Neural cell (in vitro differentiated cells): ENCODE measurements around the gene YAF2.

Experiments
- EP300 ChIP-seq: fragments of 450-650 bp; conservative IDR thresholded peaks from 2 replicates; pipeline ENCODE4 v1.6.1; 2014; ENCODE audit warnings: antibody characterized with exemption, mild to moderate bottlenecking, moderate library complexity; ENCODE audit not compliant: poor library complexity, severe bottlenecking
- POLR2AphosphoS5 ChIP-seq: IDR thresholded peaks from 2 replicates; pipeline ENCODE4 v1.6.1; 2012
- RAD21 ChIP-seq: fragments of 450-650 bp; conservative IDR thresholded peaks from 2 replicates; pipeline ENCODE4 v1.6.1; 2014; ENCODE audit warnings: antibody characterized with exemption, mild to moderate bottlenecking, moderate library complexity
- TF ChIP-seq, protein P1 (sequence below): IDR thresholded peaks from 2 replicates; pipeline ENCODE4 v1.6.1; 2012; ENCODE audit warnings: borderline replicate concordance
- TF ChIP-seq, protein P2 (sequence below): fragments of 450-650 bp; IDR thresholded peaks from 2 replicates; pipeline ENCODE4 v1.5.1; 2014; ENCODE audit warnings: antibody characterized with exemption, mild to moderate bottlenecking, moderate library complexity; ENCODE audit not compliant: poor library complexity, severe bottlenecking

DNA sequence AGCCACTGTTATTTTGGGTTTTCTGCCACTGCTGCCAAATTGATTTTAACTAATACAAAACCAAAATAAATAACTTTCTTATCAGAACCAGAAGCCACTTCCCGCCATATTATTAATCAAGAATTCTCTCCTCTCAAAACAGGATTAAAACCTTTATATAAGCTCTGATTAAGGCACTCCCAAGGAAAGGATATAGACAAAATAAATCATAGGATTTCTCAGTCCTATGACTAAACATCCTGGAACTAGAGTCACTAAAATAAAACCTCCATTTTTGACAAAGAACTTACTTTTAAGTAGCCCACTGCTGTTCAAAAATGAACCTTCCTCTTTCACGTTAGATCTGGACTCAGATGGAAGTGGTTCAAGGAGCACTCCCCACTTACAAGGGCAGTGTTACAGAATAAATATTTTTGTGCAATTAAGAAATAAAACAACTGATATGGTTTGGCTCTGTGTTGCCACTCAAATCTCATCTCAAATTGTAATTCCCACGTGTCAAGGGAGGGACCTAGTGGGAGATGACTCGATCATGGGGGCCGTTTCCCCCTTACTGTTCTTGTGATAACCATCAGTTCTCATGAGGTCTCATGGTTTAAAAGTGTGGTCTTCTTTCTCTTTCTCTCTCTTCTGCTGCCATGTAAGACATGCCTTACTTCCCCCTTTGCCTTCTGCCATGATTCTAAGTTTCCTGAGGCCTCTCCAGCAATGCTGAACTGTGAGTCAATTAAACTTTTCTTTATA lies 119.7 kb downstream of the YAF2 start:
- TF ChIP-seq, protein P1, sequence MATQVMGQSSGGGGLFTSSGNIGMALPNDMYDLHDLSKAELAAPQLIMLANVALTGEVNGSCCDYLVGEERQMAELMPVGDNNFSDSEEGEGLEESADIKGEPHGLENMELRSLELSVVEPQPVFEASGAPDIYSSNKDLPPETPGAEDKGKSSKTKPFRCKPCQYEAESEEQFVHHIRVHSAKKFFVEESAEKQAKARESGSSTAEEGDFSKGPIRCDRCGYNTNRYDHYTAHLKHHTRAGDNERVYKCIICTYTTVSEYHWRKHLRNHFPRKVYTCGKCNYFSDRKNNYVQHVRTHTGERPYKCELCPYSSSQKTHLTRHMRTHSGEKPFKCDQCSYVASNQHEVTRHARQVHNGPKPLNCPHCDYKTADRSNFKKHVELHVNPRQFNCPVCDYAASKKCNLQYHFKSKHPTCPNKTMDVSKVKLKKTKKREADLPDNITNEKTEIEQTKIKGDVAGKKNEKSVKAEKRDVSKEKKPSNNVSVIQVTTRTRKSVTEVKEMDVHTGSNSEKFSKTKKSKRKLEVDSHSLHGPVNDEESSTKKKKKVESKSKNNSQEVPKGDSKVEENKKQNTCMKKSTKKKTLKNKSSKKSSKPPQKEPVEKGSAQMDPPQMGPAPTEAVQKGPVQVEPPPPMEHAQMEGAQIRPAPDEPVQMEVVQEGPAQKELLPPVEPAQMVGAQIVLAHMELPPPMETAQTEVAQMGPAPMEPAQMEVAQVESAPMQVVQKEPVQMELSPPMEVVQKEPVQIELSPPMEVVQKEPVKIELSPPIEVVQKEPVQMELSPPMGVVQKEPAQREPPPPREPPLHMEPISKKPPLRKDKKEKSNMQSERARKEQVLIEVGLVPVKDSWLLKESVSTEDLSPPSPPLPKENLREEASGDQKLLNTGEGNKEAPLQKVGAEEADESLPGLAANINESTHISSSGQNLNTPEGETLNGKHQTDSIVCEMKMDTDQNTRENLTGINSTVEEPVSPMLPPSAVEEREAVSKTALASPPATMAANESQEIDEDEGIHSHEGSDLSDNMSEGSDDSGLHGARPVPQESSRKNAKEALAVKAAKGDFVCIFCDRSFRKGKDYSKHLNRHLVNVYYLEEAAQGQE, result no peak
- TF ChIP-seq, protein P2, sequence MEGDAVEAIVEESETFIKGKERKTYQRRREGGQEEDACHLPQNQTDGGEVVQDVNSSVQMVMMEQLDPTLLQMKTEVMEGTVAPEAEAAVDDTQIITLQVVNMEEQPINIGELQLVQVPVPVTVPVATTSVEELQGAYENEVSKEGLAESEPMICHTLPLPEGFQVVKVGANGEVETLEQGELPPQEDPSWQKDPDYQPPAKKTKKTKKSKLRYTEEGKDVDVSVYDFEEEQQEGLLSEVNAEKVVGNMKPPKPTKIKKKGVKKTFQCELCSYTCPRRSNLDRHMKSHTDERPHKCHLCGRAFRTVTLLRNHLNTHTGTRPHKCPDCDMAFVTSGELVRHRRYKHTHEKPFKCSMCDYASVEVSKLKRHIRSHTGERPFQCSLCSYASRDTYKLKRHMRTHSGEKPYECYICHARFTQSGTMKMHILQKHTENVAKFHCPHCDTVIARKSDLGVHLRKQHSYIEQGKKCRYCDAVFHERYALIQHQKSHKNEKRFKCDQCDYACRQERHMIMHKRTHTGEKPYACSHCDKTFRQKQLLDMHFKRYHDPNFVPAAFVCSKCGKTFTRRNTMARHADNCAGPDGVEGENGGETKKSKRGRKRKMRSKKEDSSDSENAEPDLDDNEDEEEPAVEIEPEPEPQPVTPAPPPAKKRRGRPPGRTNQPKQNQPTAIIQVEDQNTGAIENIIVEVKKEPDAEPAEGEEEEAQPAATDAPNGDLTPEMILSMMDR, result no peak
- TF ChIP-seq EP300, result no peak
- no peak for TF ChIP-seq POLR2AphosphoS5
- TF ChIP-seq RAD21, result no peak
